Measurements from ENCODE around the gene CYP2S1. TPM values are rescaled to one million over a fixed set of nuclear protein-coding genes. Genes with fewer than 3 reads are reported as not detected.

The CYP2S1 gene
- total and polyA plus RNA-seq, 2 experiments from 2014 or later = not detected

DNA sequence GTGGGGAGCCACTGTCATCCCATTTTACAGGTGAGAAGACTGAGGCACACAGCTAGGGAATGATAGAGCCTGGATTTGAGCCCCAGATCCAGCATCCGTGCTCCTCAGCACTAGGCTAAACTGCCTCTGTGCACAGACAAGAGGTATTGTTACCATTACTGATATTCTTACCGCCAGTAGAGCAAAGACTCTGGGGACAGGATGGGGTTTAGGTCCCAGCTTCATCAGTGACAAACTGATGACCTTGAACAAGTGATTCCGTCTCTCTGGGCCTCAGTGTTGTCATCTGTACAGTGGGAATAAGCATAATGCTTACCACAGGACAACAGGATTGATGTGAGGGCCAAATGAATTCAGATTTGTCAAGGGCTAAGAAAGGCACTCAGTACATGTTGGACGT is 42.5 kb downstream of the CYP2S1 start:
- Histone ChIP-seq H3F3A (ENCODE audit: insufficient read depth) (peaks cover 43% of the 10 kb centered on the region), H3K4me2 (ENCODE audit: unreplicated experiment) (no peak overlapping the region), H3K4me1 (ENCODE audit: insufficient read depth) (no peaks in the 10 kb centered on the region), H3K36me3 (ENCODE audit: low read depth) (peaks cover 76% of the 10 kb centered on the region), H3K9me2 (ENCODE audit: insufficient read depth) (no peaks in the 10 kb centered on the region), H3K79me2 (ENCODE audit: insufficient read depth) (peaks cover 88% of the 10 kb centered on the region), H2AFZ (no peak overlapping the region), H3K27ac (no peak overlapping the region), H3K9me3 (ENCODE audit: low read depth) (no peaks in the 10 kb centered on the region), H4K20me1 (ENCODE audit: insufficient read depth) (no peaks in the 10 kb centered on the region), H3K27me3 (replicated peaks; ENCODE audit: insufficient read depth) (no peaks in the 10 kb centered on the region), H3K4me3 (no peak overlapping the region), H3K9ac (no peak overlapping the region)
- TF ChIP-seq EZH2 (IDR thresholded peaks at IDR 0.05; ENCODE audit: insufficient read depth, poor library complexity, severe bottlenecking) (no peak), EZH2phosphoT487 (IDR thresholded peaks at IDR 0.05; ENCODE audit: insufficient read depth, low read depth) (no peak)
- in situ Hi-C loops (cut with MboI) = no loop called here
- 90 to 91% methylated on average over 4 of the region's 4 CpGs for WGBS, 2 experiments (ENCODE audit: low coverage in 1 of 2, low lambda C conversion rate in 2 of 2, missing lambda C conversion rate in 2 of 2)
- DNase-seq = no peak

DNA sequence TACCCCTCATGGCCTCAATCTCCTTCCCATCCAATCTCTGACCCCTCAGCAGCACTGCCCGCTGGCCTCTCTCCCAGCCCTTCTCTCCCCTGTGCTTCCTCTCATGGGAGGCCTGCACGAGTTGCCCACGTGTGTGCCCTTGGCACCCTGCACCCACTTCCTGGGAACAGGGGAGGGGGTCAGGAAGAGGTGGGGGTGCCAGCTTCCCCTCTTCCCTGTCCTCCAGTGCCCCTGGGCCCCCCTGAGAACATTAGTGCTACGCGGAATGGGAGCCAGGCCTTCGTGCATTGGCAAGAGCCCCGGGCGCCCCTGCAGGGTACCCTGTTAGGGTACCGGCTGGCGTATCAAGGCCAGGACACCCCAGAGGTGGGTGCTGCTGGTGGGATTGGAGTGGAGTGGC is 45.2 kb downstream of the CYP2S1 start:
- Histone ChIP-seq H3K4me3 (no peak overlapping the region), H4K20me1 (ENCODE audit: insufficient read depth) (no peaks in the 10 kb centered on the region), H3K9ac (no peak overlapping the region), H3K27ac (no peak overlapping the region), H2AFZ (no peak overlapping the region), H3K9me2 (ENCODE audit: insufficient read depth) (no peaks in the 10 kb centered on the region), H3K9me3 (ENCODE audit: low read depth) (no peaks in the 10 kb centered on the region), H3K4me2 (ENCODE audit: unreplicated experiment) (no peak overlapping the region), H3K36me3 (ENCODE audit: low read depth) (peaks cover 77% of the 10 kb centered on the region), H3F3A (ENCODE audit: insufficient read depth) (peaks cover 40% of the 10 kb centered on the region), H3K27me3 (replicated peaks; ENCODE audit: insufficient read depth) (no peaks in the 10 kb centered on the region), H3K79me2 (ENCODE audit: insufficient read depth) (peaks cover 88% of the 10 kb centered on the region), H3K4me1 (ENCODE audit: insufficient read depth) (no peaks in the 10 kb centered on the region)
- in situ Hi-C loops (cut with MboI) = no loop called here
- WGBS, 2 experiments (ENCODE audit: low coverage in 1 of 2, low lambda C conversion rate in 2 of 2, missing lambda C conversion rate in 2 of 2) = 90 to 93% methylated on average over 8 to 10 of the region's 10 CpGs
- no peak for DNase-seq
- TF ChIP-seq EZH2phosphoT487 (IDR thresholded peaks at IDR 0.05; ENCODE audit: insufficient read depth, low read depth) (no peak), EZH2 (IDR thresholded peaks at IDR 0.05; ENCODE audit: insufficient read depth, poor library complexity, severe bottlenecking) (no peak)

GRCh38 chr19:41239363-41239762 is 46.3 kb downstream of the CYP2S1 start:
- no peaks in the 10 kb centered on the region for H4K20me1 ChIP-seq (ENCODE audit: insufficient read depth)
- peaks cover 77% of the 10 kb centered on the region for H3K36me3 ChIP-seq (ENCODE audit: low read depth)
- H3K79me2 ChIP-seq (ENCODE audit: insufficient read depth) = peaks cover 85% of the 10 kb centered on the region

DNA sequence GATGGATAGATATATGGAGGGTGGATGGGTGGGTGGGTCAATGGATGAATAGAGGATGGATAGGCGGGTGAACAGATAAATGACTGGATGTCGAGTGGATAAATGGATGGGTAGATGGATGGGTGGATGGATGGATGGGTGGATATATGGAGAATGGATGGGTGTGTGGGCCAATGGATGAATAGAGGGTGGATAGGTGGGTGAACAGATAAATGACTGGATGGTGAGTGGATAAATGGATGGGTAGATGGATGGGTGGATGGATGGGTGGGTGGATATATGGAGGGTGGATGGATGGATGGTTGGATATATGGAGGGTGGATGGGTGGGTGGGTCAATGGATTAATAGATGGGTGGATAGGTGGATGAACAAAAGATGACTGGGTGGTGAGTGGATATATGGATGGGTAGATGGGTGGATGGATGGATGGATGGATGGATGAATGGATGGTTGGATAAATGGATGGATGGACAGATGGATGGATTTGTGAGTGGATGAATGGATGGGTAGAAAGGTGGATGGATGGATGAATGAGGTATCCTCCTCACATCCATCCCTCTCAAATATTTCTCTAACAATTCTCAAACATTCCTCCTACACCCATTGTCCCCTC is 47.0 kb downstream of the CYP2S1 start:
- WGBS, 2 experiments (ENCODE audit: low coverage in 1 of 2, low lambda C conversion rate in 2 of 2, missing lambda C conversion rate in 2 of 2) = 89 to 95% methylated on average over 1 to 2 of the region's 2 CpGs
- Histone ChIP-seq H3K9me3 (ENCODE audit: low read depth) (no peaks in the 10 kb centered on the region), H4K20me1 (ENCODE audit: insufficient read depth) (no peaks in the 10 kb centered on the region), H3K9me2 (ENCODE audit: insufficient read depth) (no peaks in the 10 kb centered on the region), H3K9ac (no peak overlapping the region), H3K36me3 (ENCODE audit: low read depth) (peaks cover 78% of the 10 kb centered on the region), H3K4me2 (ENCODE audit: unreplicated experiment) (no peak overlapping the region), H3K27me3 (replicated peaks; ENCODE audit: insufficient read depth) (no peaks in the 10 kb centered on the region), H3F3A (ENCODE audit: insufficient read depth) (peaks cover 45% of the 10 kb centered on the region), H3K79me2 (ENCODE audit: insufficient read depth) (peaks cover 84% of the 10 kb centered on the region), H3K4me3 (no peak overlapping the region), H2AFZ (no peak overlapping the region), H3K4me1 (ENCODE audit: insufficient read depth) (no peaks in the 10 kb centered on the region), H3K27ac (no peak overlapping the region)
- in situ Hi-C loops (cut with MboI) = no loop called here
- DNase-seq = no peak
- TF ChIP-seq EZH2 (IDR thresholded peaks at IDR 0.05; ENCODE audit: insufficient read depth, poor library complexity, severe bottlenecking) (no peak), EZH2phosphoT487 (IDR thresholded peaks at IDR 0.05; ENCODE audit: insufficient read depth, low read depth) (no peak)

More at GRCh38 chr19:41239363-41239762, 46.3 kb downstream of the CYP2S1 start:
- 94 to 95% methylated on average over 9 of the region's 9 CpGs for WGBS, 2 experiments (ENCODE audit: low coverage in 1 of 2, low lambda C conversion rate in 2 of 2, missing lambda C conversion rate in 2 of 2)
- H3K4me2 ChIP-seq (ENCODE audit: unreplicated experiment) = no peak overlapping the region
- no peak overlapping the region for H3K9ac ChIP-seq
- in situ Hi-C loops (cut with MboI) = no loop called here
- no peak for DNase-seq
- no peaks in the 10 kb centered on the region for H3K4me1 ChIP-seq (ENCODE audit: insufficient read depth)
- H3K9me3 ChIP-seq (ENCODE audit: low read depth) = no peaks in the 10 kb centered on the region
- H3F3A ChIP-seq (ENCODE audit: insufficient read depth) = peaks cover 40% of the 10 kb centered on the region
- H3K9me2 ChIP-seq (ENCODE audit: insufficient read depth) = no peaks in the 10 kb centered on the region
- H3K27me3 ChIP-seq (replicated peaks; ENCODE audit: insufficient read depth) = no peaks in the 10 kb centered on the region
- H2AFZ ChIP-seq = no peak overlapping the region
- no peak overlapping the region for H3K27ac ChIP-seq
- H3K4me3 ChIP-seq = no peak overlapping the region
- no peak for TF ChIP-seq EZH2phosphoT487 (IDR thresholded peaks at IDR 0.05; ENCODE audit: insufficient read depth, low read depth)
- no peak for TF ChIP-seq EZH2 (IDR thresholded peaks at IDR 0.05; ENCODE audit: insufficient read depth, poor library complexity, severe bottlenecking)

Measured in GM23248 (cell line).